Neuronal stem cell (in vitro differentiated cells): ENCODE results near the gene MED17.

Experiments
- DNase-seq: peaks from one replicate; pipeline ENCODE4 v3.0.0-alpha.2; 2013; ENCODE audit warnings: low spot score
- H2AFZ ChIP-seq: one replicate; pipeline ENCODE4 v1.6.1; 2013; ENCODE audit warnings: mild to moderate bottlenecking, low read length, inconsistent platforms
- H2AK5ac ChIP-seq: 2 replicates; pipeline ENCODE4 v1.6.1; 2013; ENCODE audit warnings: low read depth, mild to moderate bottlenecking, inconsistent platforms, low read length, moderate library complexity, mixed read lengths
- H2BK120ac ChIP-seq: 2 replicates; pipeline ENCODE4 v1.6.1; 2013; ENCODE audit warnings: low read depth, mild to moderate bottlenecking, inconsistent platforms, low read length, moderate library complexity, mixed read lengths
- H2BK12ac ChIP-seq: one replicate; pipeline ENCODE4 v1.6.1; 2013; ENCODE audit warnings: low read length, inconsistent platforms
- H2BK15ac ChIP-seq: 2 replicates; pipeline ENCODE4 v1.6.1; 2013; ENCODE audit warnings: mild to moderate bottlenecking, low read length, inconsistent platforms, mixed read lengths
- H2BK5ac ChIP-seq: one replicate; pipeline ENCODE4 v1.6.1; 2013; ENCODE audit warnings: inconsistent platforms, mild to moderate bottlenecking, low read length, moderate library complexity
- H3K14ac ChIP-seq: one replicate; pipeline ENCODE4 v1.6.1; 2013; ENCODE audit warnings: low read length, inconsistent platforms
- H3K18ac ChIP-seq: 2 replicates; pipeline ENCODE4 v1.6.1; 2013; ENCODE audit warnings: low read length, inconsistent platforms
- H3K23ac ChIP-seq: 2 replicates; pipeline ENCODE4 v1.6.1; 2013; ENCODE audit warnings: low read depth, mild to moderate bottlenecking, mixed read lengths, low read length, inconsistent platforms; ENCODE audit not compliant: poor library complexity
- H3K27ac ChIP-seq: replicated peaks from 3 replicates; pipeline ENCODE4 v1.5.1; 2013; ENCODE audit warnings: low read length, inconsistent platforms
- H3K27me3 ChIP-seq, 3 experiments: 2 replicates each; pipeline ENCODE4 v1.6.1; 2013; ENCODE audit warnings: low read length in 3 of 3, mild to moderate bottlenecking in 2 of 3, inconsistent platforms in 1 of 3, low read depth in 1 of 3, mixed read lengths in 1 of 3, moderate library complexity in 1 of 3; ENCODE audit not compliant: control insufficient read depth in 3 of 3, insufficient read depth in 3 of 3
- H3K36me3 ChIP-seq, 2 donors: replicated peaks in 1 of 2; 2 replicates each; pipeline ENCODE4 v1.6.1; 2013; ENCODE audit warnings: low read length in 2 of 2; ENCODE audit not compliant: control insufficient read depth in 2 of 2, insufficient read depth in 2 of 2
- H3K4ac ChIP-seq: 2 replicates; pipeline ENCODE4 v1.6.1; 2013; ENCODE audit warnings: inconsistent platforms, mild to moderate bottlenecking, low read length, moderate library complexity
- H3K4me1 ChIP-seq, 2 donors: 1 replicate in 1 of 2; 2 replicates in 1 of 2; pipeline ENCODE4 v1.6.1; 2013; ENCODE audit warnings: low read length in 2 of 2, low read depth in 1 of 2; ENCODE audit not compliant: control insufficient read depth in 2 of 2, insufficient read depth in 1 of 2
- H3K4me2 ChIP-seq: one replicate; pipeline ENCODE4 v1.6.1; 2013; ENCODE audit warnings: mild to moderate bottlenecking, low read length, inconsistent platforms; ENCODE audit not compliant: insufficient read depth, poor library complexity, severe bottlenecking
- H3K4me3 ChIP-seq, 2 donors: 2 replicates each; pipeline ENCODE4 v1.5.1; 2013; ENCODE audit warnings: low read length in 2 of 2, mild to moderate bottlenecking in 2 of 2, inconsistent platforms in 1 of 2, moderate library complexity in 1 of 2
- H3K79me1 ChIP-seq: one replicate; pipeline ENCODE4 v1.6.1; 2013; ENCODE audit warnings: low read depth, mild to moderate bottlenecking, inconsistent platforms, low read length, moderate library complexity
- H3K9ac ChIP-seq: one replicate; pipeline ENCODE4 v1.6.1; 2013; ENCODE audit warnings: mild to moderate bottlenecking, low read depth, low read length, inconsistent platforms; ENCODE audit not compliant: poor library complexity
- H3K9me3 ChIP-seq, 2 donors: replicated peaks in 1 of 2; 2 replicates each; pipeline versions ENCODE3 to v1.6.1; 2013; ENCODE audit warnings: low read length in 2 of 2, mild to moderate bottlenecking in 2 of 2, inconsistent platforms in 1 of 2, low read depth in 1 of 2, mixed read lengths in 1 of 2, moderate library complexity in 1 of 2; ENCODE audit not compliant: control insufficient read depth in 2 of 2, insufficient read depth in 1 of 2
- H4K8ac ChIP-seq: one replicate; pipeline ENCODE4 v1.6.1; 2013; ENCODE audit warnings: low read depth, mild to moderate bottlenecking, inconsistent platforms, low read length, moderate library complexity
- H4K91ac ChIP-seq: one replicate; pipeline ENCODE4 v1.6.1; 2013; ENCODE audit warnings: low read length, low read depth, mild to moderate bottlenecking, inconsistent platforms; ENCODE audit not compliant: poor library complexity
- WGBS, 2 donors: extraction: QIAGEN DNeasy Blood & Tissue Kit; methylation state at CpG; one replicate each; pipeline ENCODE4 v1.1.7; 2013; ENCODE audit warnings: missing lambda C conversion rate in 2 of 2, mixed read lengths in 1 of 2; ENCODE audit not compliant: insufficient read length in 2 of 2, insufficient replicate concordance in 1 of 2; ENCODE audit errors: extremely low coverage in 2 of 2; 5-methylcytosine and 5-hydroxymethylcytosine counted together

Gene MED17

DNA sequence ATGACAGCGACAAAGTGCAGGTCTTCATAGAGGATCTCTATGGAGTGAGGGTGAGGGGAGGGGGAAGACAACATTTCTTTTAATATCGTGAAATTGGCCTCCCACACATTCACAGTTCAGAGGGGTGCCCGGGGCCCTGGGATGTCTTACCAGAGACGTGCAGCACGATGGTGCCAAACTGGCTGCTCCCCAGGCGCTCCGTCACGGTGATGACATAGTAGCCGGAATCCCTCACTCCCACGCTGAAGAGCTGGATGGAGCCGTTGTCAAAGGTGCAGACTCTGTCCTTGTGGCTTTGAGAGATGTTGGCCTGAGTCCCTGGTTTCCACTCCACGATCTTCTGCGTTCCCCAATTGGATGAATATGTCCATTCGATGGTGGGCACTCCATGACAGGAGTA lies 36.8 kb downstream of the MED17 start:
- no peaks in the 10 kb centered on the region for H3K9me3 ChIP-seq
- DNase-seq: no peak
- H4K91ac ChIP-seq: no peak overlapping the region
- H3K23ac ChIP-seq: no peak overlapping the region
- no peak overlapping the region for H3K18ac ChIP-seq
- no peak overlapping the region for H2BK12ac ChIP-seq
- peaks cover 0 to 2% (median 0%) of the 10 kb centered on the region in 3 experiments for H3K27me3 ChIP-seq
- no peak overlapping the region for H3K27ac ChIP-seq
- H3K4me2 ChIP-seq: no peak overlapping the region
- no peak overlapping the region for H2BK120ac ChIP-seq
- peaks cover 0 to 6% of the 10 kb centered on the region in 2 donors for H3K36me3 ChIP-seq
- H3K4me3 ChIP-seq: no peak overlapping the region
- no peak overlapping the region for H3K9ac ChIP-seq
- peaks cover 7 to 20% of the 10 kb centered on the region in 2 donors for H3K4me1 ChIP-seq
- no peak overlapping the region for H2BK15ac ChIP-seq
- no CpG with 5 or more reads among the region's 14 CpGs for WGBS, 2 donors
- no peak overlapping the region for H3K4ac ChIP-seq
- H4K8ac ChIP-seq: no peak overlapping the region
- H3K79me1 ChIP-seq: no peaks in the 10 kb centered on the region
- H2AFZ ChIP-seq: no peak overlapping the region
- no peak overlapping the region for H2AK5ac ChIP-seq
- no peak overlapping the region for H2BK5ac ChIP-seq
- no peak overlapping the region for H3K14ac ChIP-seq

DNA sequence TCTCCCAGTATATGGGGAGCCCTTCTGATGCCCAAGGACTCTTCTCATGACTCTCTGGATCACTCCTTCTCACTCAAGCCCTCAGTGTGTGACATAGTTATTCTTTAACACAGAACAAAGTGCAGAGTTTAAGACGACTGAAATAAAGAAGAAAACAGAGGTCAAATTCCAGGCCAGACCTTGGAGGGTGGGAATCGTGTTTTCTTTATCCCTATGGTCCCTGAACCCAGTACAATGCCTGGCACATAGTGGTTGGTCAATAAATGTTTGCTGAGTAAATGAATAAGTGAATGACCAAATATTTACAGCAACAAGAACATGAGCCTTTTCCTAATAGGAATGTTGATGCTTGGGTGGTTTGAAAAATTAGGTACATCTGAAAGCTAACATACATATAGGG lies 37.5 kb downstream of the MED17 start:
- no CpG with 5 or more reads among the region's 2 CpGs for WGBS, 2 donors
- no peak overlapping the region for H2AFZ ChIP-seq
- DNase-seq: no peak

DNA sequence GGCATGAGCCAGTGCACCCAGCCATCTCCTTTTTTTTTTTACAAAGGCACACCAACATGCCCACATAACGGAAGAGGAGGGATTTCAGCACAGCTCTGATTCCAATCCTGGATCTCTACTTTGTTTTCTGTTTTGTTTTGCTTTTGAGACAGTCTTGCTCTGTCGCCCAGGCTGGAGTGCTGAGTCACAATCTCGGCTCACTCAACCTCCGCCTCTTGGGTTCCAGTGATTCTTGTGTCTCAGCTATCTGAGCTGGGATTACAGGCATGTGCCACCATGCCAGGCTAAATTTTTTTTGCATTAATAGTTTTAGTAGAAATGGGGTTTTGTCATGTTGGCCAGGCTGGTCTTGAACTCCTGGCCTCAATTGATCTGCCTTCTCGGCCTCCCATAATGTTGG lies 38.3 kb downstream of the MED17 start:
- Histone ChIP-seq H3K14ac (no peak overlapping the region), H3K27ac (no peak overlapping the region)
- WGBS, 2 donors: no CpG with 5 or more reads among the region's 5 CpGs

More for the DNA sequence above, 37.5 kb downstream of the MED17 start:
- Histone ChIP-seq H2BK5ac (no peak overlapping the region), H3K79me1 (no peaks in the 10 kb centered on the region), H3K9me3 (no peaks in the 10 kb centered on the region), H3K4ac (no peak overlapping the region), H3K4me2 (no peak overlapping the region), H3K4me3 (no peak overlapping the region), H4K91ac (no peak overlapping the region), H3K36me3 (peaks cover 0 to 2% of the 10 kb centered on the region in 2 donors), H2AK5ac (no peak overlapping the region), H3K9ac (no peak overlapping the region), H4K8ac (no peak overlapping the region), H3K18ac (no peak overlapping the region), H2BK120ac (no peak overlapping the region), H2BK12ac (no peak overlapping the region), H3K23ac (no peak overlapping the region), H3K27ac (no peak overlapping the region), H2BK15ac (no peak overlapping the region), H3K14ac (no peak overlapping the region), H3K27me3 (peaks cover 0 to 2% (median 0%) of the 10 kb centered on the region in 3 experiments), H3K4me1 (peaks cover 7 to 20% of the 10 kb centered on the region in 2 donors)

GRCh38 chr11:93823210-93823609 lies 39.1 kb downstream of the MED17 start:
- Histone ChIP-seq H3K4ac (no peak overlapping the region), H2BK12ac (no peak overlapping the region), H3K23ac (no peak overlapping the region), H4K91ac (no peak overlapping the region), H3K27me3 (peaks cover 0 to 2% (median 0%) of the 10 kb centered on the region in 3 experiments), H4K8ac (no peak overlapping the region), H2BK120ac (no peak overlapping the region), H3K79me1 (no peaks in the 10 kb centered on the region), H3K36me3 (no peaks in the 10 kb centered on the region), H3K4me3 (no peak overlapping the region), H2AFZ (no peak overlapping the region), H3K27ac (no peak overlapping the region), H3K9ac (no peak overlapping the region), H2AK5ac (no peak overlapping the region), H3K4me2 (no peak overlapping the region), H2BK5ac (no peak overlapping the region), H2BK15ac (no peak overlapping the region), H3K9me3 (no peaks in the 10 kb centered on the region), H3K14ac (no peak overlapping the region), H3K4me1 (peaks cover 7 to 20% of the 10 kb centered on the region in 2 donors), H3K18ac (no peak overlapping the region)
- no peak for DNase-seq
- no CpG with 5 or more reads among the region's 4 CpGs for WGBS, 2 donors

More for the DNA sequence above, 38.3 kb downstream of the MED17 start:
- H2AFZ ChIP-seq: no peak overlapping the region
- no peaks in the 10 kb centered on the region for H3K79me1 ChIP-seq
- H3K4me2 ChIP-seq: no peak overlapping the region
- no peak overlapping the region for H3K9ac ChIP-seq
- H2BK12ac ChIP-seq: no peak overlapping the region
- H3K9me3 ChIP-seq: no peaks in the 10 kb centered on the region
- no peak overlapping the region for H3K4ac ChIP-seq
- no peak overlapping the region for H4K91ac ChIP-seq
- no peak for DNase-seq
- no peak overlapping the region for H2BK15ac ChIP-seq
- peaks cover 0 to 2% (median 0%) of the 10 kb centered on the region in 3 experiments for H3K27me3 ChIP-seq
- no peak overlapping the region for H3K18ac ChIP-seq
- no peak overlapping the region for H3K4me3 ChIP-seq
- H2BK120ac ChIP-seq: no peak overlapping the region
- peaks cover 0 to 2% of the 10 kb centered on the region in 2 donors for H3K36me3 ChIP-seq
- H3K4me1 ChIP-seq: peaks cover 7 to 20% of the 10 kb centered on the region in 2 donors
- no peak overlapping the region for H2BK5ac ChIP-seq
- H2AK5ac ChIP-seq: no peak overlapping the region
- H3K23ac ChIP-seq: no peak overlapping the region
- H4K8ac ChIP-seq: no peak overlapping the region
